ENCODE measurements around the gene MEF2C.

The MEF2C gene

GRCh38 chr5:88707216-88707965 is 175.6 kb downstream of the MEF2C start:
- H3K4me3 ChIP-seq (ENCODE audit: low read depth, low read length): no peak overlapping the region
- DNase-seq (ENCODE audit: low read depth): no peak
- TF ChIP-seq, protein P1, sequence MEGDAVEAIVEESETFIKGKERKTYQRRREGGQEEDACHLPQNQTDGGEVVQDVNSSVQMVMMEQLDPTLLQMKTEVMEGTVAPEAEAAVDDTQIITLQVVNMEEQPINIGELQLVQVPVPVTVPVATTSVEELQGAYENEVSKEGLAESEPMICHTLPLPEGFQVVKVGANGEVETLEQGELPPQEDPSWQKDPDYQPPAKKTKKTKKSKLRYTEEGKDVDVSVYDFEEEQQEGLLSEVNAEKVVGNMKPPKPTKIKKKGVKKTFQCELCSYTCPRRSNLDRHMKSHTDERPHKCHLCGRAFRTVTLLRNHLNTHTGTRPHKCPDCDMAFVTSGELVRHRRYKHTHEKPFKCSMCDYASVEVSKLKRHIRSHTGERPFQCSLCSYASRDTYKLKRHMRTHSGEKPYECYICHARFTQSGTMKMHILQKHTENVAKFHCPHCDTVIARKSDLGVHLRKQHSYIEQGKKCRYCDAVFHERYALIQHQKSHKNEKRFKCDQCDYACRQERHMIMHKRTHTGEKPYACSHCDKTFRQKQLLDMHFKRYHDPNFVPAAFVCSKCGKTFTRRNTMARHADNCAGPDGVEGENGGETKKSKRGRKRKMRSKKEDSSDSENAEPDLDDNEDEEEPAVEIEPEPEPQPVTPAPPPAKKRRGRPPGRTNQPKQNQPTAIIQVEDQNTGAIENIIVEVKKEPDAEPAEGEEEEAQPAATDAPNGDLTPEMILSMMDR (IDR thresholded peaks at IDR 0.05; ENCODE audit: control insufficient read depth, extremely low read depth, insufficient read depth): no peak

DNA sequence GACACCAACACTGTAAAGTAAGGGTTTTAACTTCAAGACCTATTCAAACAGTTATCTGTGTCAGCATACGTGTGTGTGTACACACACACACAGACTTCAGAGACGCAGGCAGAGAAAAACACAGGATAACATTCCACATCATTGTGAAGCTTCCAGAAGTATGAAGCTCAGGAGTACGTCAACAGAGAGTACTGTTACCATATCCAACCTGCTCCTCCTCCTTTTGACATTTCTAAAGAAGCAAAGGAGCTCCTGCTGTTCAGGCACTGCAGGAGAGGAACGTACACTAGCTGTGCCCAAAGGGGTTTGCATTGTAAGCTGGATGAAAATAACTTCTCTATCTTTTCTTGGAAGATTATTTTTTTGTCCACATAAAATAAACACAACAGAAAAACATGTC is 180.7 kb downstream of the MEF2C start:
- no peak for DNase-seq (ENCODE audit: low read depth)
- TF ChIP-seq, protein P1 (IDR thresholded peaks at IDR 0.05; ENCODE audit: control insufficient read depth, extremely low read depth, insufficient read depth): no peak
- H3K4me3 ChIP-seq (ENCODE audit: low read depth, low read length): no peak overlapping the region

DNA sequence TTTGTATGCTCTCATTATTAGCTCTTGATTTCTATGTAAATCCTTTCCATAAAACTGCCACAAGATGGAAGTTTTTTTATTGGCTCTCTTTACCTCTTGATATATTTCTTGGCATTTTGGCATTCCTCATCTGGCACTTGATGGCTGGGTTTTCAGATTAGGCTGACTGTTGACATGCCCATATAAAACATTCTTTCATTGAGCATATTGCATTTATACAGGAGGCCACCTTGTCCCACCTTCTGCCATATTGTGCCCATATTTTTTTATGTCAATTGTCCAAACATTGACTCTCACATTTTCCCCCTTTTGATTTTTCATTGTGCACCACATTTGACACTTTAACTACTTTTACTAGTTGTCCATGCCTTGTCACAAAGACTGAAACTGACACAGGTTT is 182.9 kb downstream of the MEF2C start:
- TF ChIP-seq, protein P1 (IDR thresholded peaks at IDR 0.05; ENCODE audit: control insufficient read depth, extremely low read depth, insufficient read depth): no peak
- no peak for DNase-seq (ENCODE audit: low read depth)
- H3K4me3 ChIP-seq (ENCODE audit: low read depth, low read length): no peak overlapping the region

DNA sequence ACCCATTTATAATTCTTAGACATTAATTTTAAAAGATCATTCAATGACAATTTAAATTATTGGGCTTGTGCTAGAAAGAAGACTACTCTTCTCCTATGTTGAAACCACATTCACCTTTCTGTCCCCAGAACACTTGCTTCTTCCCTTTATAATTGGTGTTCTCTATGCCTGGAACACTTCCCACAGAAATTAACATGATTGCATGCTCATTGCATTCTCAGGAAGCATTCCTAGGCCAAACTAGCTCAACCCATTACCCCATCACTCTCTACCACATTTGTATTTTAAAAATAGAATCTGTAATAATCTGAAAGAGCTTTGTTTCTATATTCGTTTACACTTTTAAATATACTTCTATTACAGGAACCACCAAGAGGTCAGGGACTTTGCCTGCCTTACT is 184.7 kb downstream of the MEF2C start:
- TF ChIP-seq, protein P1 (IDR thresholded peaks at IDR 0.05; ENCODE audit: control insufficient read depth, extremely low read depth, insufficient read depth): no peak
- no peak for DNase-seq (ENCODE audit: low read depth)
- no peak overlapping the region for H3K4me3 ChIP-seq (ENCODE audit: low read depth, low read length)

- TF ChIP-seq, protein P1 (IDR thresholded peaks at IDR 0.05; ENCODE audit: control insufficient read depth, extremely low read depth, insufficient read depth): no peak
- H3K4me3 ChIP-seq (ENCODE audit: low read depth, low read length): no peak overlapping the region
- no peak for DNase-seq (ENCODE audit: low read depth)
These were observed 186.5 kb downstream of the MEF2C start for GRCh38 chr5:88696466-88696865.

- TF ChIP-seq, protein P1 (IDR thresholded peaks at IDR 0.05; ENCODE audit: control insufficient read depth, extremely low read depth, insufficient read depth): no peak
- no peak for DNase-seq (ENCODE audit: low read depth)
- no peak overlapping the region for H3K4me3 ChIP-seq (ENCODE audit: low read depth, low read length)
These were observed 187.1 kb downstream of the MEF2C start for GRCh38 chr5:88695931-88696330.

- no peak for DNase-seq (ENCODE audit: low read depth)
- TF ChIP-seq, protein P1 (IDR thresholded peaks at IDR 0.05; ENCODE audit: control insufficient read depth, extremely low read depth, insufficient read depth): no peak
- H3K4me3 ChIP-seq (ENCODE audit: low read depth, low read length): no peak overlapping the region
These were observed 187.8 kb downstream of the MEF2C start for GRCh38 chr5:88695232-88695631.

All from LNCaP clone FGC (cell line).